ENCODE results near the gene SPTLC1. TPM values are rescaled to one million over a fixed set of nuclear protein-coding genes. Genes with fewer than 3 reads are reported as not detected.
"Not testable (repeated sequence)": the region's sequence is repeated elsewhere in the genome, so short reads cannot be mapped to it uniquely, and the experiment has no call there.

Gene SPTLC1
- total RNA-seq, 2 donors from 2014 or later, result 77.2 to 83.8 TPM

DNA sequence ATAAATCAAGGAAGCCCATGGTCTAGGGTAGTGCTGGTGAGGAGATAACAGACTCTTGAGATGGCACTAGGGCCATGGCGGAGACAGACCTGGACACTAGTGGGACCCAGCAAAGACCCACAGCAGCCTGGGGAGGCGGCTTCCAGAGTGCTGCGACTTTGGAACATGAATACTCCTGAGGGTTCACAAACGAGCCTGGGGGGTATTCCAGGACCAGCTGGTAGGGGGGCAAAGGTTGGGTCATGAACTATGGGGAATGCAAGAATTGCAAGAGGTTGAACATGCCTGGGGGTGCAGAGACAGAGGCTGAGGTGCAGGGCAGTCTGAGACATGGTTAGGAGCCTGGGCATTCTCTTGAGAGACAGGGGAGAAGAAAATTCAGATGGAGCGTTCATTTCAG is 43.8 kb upstream of the SPTLC1 start:
- no peaks in the 10 kb centered on the region for H3K36me3 ChIP-seq
- no peak for DNase-seq
- no peak overlapping the region for H3K27ac ChIP-seq
- H3K9me3 ChIP-seq, result no peaks in the 10 kb centered on the region
- no peak overlapping the region for H3K4me3 ChIP-seq
- no peaks in the 10 kb centered on the region for H3K27me3 ChIP-seq
- no peaks in the 10 kb centered on the region for H3K4me1 ChIP-seq
- intact Hi-C loops (cut with DNase I), result no loop called here
- TF ChIP-seq, protein P1, sequence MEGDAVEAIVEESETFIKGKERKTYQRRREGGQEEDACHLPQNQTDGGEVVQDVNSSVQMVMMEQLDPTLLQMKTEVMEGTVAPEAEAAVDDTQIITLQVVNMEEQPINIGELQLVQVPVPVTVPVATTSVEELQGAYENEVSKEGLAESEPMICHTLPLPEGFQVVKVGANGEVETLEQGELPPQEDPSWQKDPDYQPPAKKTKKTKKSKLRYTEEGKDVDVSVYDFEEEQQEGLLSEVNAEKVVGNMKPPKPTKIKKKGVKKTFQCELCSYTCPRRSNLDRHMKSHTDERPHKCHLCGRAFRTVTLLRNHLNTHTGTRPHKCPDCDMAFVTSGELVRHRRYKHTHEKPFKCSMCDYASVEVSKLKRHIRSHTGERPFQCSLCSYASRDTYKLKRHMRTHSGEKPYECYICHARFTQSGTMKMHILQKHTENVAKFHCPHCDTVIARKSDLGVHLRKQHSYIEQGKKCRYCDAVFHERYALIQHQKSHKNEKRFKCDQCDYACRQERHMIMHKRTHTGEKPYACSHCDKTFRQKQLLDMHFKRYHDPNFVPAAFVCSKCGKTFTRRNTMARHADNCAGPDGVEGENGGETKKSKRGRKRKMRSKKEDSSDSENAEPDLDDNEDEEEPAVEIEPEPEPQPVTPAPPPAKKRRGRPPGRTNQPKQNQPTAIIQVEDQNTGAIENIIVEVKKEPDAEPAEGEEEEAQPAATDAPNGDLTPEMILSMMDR (IDR thresholded peaks at IDR 0.05), result no peak
- no peak overlapping the region for H3K9ac ChIP-seq (ENCODE audit: low read depth in 2 of 2, low read length in 2 of 2)

DNA sequence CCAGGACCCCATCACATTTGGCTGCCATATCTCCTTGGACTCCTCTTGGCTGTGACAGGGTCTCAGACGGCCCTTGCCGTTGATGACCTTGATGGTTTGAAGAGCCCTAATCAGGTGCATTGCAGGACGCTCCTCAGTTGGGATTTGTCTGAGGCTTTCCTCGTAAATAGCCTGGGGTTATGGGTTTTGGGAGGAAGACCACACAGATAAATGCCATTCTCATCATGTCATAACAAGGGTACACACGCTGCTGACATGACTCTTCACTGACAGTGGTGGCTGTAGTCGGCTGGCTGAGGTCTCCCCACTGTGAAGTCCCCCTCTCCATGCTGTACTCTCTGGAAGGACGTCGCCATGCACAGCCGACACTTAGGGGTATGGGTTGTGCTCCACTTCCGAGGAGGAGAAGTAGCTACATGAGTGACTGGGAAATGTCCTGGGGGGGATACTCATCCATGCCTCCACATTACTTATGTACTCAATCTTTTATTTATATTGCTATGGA is 42.9 kb upstream of the SPTLC1 start:
- TF ChIP-seq, protein P1 (IDR thresholded peaks at IDR 0.05), result no peak
- Histone ChIP-seq H3K27ac (no peak overlapping the region), H3K9me3 (no peaks in the 10 kb centered on the region), H3K4me3 (no peak overlapping the region), H3K27me3 (no peaks in the 10 kb centered on the region), H3K9ac (ENCODE audit: low read depth in 2 of 2, low read length in 2 of 2) (no peak overlapping the region), H3K4me1 (no peaks in the 10 kb centered on the region), H3K36me3 (no peaks in the 10 kb centered on the region)
- intact Hi-C loops (cut with DNase I), result no loop called here
- no peak for DNase-seq

DNA sequence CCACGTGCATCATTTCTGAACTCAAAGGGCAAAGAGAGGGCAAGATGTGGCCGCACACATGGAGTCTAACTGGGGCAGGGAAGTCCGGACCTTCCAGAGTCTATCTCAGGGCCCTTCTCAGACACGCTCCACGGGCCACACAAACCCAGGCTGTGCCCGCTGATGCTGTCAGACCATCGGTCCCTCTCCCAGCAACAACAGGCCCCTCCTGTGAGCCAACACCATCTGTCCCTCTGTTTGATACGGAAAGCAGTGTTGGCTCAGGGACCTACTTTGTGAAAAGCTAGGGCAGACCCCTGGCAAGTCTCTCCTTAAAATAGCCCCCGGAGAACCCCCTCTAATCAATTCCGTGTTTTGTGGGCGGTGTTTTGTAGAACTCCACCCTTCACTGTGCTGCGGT is 40.5 kb upstream of the SPTLC1 start:
- intact Hi-C loops (cut with DNase I); H3K27ac ChIP-seq; H3K4me3 ChIP-seq; DNase-seq; H3K36me3 ChIP-seq; H3K9ac ChIP-seq (ENCODE audit: low read depth in 2 of 2, low read length in 2 of 2); H3K27me3 ChIP-seq; H3K4me1 ChIP-seq; H3K9me3 ChIP-seq: not testable (repeated sequence)

DNA sequence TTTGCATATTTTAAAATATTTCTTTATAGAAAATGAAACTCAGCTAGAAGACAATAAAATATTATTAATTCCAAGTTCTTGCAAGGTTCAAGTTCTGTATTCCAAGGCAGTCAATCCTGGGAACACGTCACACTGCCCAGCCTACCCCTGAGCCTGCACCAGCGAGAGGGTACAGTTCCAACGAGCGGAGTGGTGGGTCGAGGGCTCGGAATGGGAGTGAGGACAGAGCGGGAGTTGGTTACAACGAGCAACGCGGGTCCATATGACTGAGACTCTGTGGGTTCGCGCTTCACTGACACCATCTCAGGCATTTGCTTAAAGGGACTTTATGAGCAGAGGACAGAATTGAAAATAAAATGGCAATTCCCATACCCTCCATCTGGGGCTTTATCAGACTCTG is 40.0 kb upstream of the SPTLC1 start:
- intact Hi-C loops (cut with DNase I), result no loop called here
- H3K27me3 ChIP-seq, result no peaks in the 10 kb centered on the region
- H3K4me3 ChIP-seq, result no peak overlapping the region
- peaks cover 5% of the 10 kb centered on the region for H3K4me1 ChIP-seq
- no peak overlapping the region for H3K9ac ChIP-seq (ENCODE audit: low read depth in 2 of 2, low read length in 2 of 2)
- H3K36me3 ChIP-seq, result no peaks in the 10 kb centered on the region
- DNase-seq, result no peak
- H3K9me3 ChIP-seq, result no peaks in the 10 kb centered on the region
- TF ChIP-seq, protein P1 (IDR thresholded peaks at IDR 0.05), result no peak
- H3K27ac ChIP-seq, result no peak overlapping the region

DNA sequence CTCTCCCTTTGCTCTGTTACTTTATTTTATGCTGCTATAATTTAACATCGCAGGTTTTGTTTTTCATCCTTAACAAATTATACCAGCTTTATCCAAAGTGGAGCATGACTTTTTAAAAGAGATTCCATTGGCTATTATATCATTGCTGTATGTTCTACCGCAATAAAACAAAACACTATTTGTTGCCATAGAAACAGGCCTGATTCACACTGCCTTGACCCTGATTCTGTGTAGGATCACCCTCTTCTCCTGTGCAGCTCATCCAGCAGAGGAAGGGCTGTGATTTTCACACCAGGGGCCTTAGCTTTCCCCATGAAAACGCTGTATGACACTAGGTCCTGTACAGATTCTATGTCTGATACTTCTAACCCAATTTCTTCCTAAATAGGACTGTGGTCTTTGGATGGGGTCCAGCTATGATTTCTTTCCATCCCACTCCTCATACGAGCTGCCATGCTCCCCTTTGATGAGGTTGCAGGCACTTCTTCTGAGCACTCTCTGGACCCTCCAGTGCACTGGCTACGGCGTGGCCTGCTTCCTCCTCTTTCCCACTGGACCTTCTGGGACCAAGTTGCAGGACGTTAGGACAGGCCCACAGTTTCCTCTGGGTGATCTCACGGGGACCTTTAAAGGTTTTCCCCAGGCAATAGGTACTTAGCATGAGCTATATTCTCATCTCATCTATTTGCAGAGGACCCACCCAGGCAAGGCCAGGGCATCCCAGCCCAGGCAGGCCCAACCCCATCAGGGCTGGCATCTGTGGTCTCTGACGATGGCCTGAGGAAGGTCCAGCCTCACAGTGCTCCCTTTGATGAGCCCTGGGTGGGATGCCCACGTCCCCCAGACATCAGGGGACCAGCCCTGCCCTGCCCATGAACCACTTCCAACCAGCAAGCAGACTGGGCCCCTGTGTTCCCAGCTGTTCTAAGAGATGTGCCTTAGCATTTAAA is 38.5 kb upstream of the SPTLC1 start:
- H3K9me3 ChIP-seq; H3K4me3 ChIP-seq; H3K27ac ChIP-seq; H3K27me3 ChIP-seq; H3K9ac ChIP-seq (ENCODE audit: low read depth in 2 of 2, low read length in 2 of 2); intact Hi-C loops (cut with DNase I); H3K4me1 ChIP-seq; H3K36me3 ChIP-seq: not testable (repeated sequence)
- DNase-seq, result peak; percentile 4

DNA sequence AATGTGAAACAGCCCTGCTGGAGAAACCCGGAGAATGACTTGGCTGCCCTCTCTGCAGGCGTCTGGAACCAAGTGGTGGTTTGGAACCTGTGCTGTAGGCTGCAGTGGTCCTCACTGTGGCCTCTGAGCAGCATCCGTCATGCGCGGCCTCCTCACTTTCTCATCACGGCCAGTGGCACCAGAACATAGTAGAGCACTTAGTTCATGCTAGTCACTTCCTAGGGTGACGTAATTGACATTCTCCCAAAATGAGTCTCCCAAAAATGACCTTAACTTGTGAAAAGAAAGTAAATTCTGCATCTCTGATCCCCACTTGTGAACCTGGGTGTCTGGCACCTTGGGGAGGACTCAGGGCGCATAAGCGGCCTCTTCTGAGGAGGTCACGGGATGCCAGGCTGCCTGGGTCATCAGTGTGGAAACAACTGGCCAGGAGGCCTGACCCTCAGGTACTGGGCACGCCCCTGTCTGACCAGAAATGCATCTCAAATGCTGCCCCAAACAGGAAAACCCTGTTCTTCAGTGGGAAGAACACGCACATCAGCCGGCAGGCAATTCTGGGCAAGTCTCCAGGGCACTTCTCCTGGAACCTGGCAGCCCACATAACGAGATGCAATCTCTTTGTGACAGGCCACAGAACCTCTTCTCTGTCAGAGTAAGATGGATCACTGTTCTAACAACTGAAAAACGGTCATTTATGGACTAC is 36.6 kb upstream of the SPTLC1 start:
- no peak overlapping the region for H3K27ac ChIP-seq
- DNase-seq, result no peak
- TF ChIP-seq, protein P1 (IDR thresholded peaks at IDR 0.05), result no peak
- no peaks in the 10 kb centered on the region for H3K27me3 ChIP-seq
- no peak overlapping the region for H3K4me3 ChIP-seq
- no peaks in the 10 kb centered on the region for H3K36me3 ChIP-seq
- intact Hi-C loops (cut with DNase I), result no loop called here
- H3K9me3 ChIP-seq, result no peaks in the 10 kb centered on the region
- H3K4me1 ChIP-seq, result peaks cover 5% of the 10 kb centered on the region
- H3K9ac ChIP-seq (ENCODE audit: low read depth in 2 of 2, low read length in 2 of 2), result no peak overlapping the region

DNA sequence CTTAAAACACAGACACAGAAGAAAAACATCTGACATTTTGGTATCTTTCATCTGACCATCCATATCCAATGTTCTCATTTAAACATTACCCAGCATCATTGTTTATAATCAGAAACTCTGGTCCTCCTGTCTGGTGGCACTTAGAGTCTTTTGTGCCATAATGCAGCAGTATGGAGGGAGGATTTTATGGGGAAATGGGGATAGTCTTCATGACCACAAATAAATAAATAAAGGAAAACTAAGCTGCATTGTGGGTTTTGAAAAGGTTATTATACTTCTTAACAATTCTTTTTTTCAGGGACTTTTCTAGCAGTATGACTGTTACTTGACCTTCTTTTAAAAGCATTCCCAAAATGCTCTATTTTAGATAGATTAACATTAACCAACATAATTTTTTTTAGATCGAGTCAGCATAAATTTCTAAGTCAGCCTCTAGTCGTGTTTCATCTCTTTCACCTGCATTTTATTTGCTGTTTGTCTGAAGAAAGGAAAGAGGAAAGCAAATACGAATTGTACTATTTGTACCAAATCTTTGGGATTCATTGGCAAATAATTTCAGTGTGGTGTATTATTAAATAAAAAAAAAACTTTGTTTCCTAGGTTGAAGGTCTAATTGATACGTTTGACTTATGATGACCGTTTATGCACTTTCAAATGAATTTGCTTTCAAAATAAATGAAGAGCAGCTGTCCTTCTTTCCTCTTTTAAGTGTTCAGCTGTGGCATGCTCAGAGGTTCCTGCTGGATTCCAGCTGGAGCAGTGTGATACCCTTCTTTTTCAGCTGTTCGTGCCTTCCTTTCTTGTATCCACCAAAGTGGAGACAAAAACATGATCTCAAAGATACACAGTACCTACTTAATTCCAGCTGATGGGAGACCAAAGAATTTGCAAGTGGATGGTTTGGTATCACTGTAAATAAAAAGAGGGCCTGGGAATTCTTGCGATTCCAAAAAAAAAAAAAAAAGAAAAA is 35.6 kb upstream of the SPTLC1 start:
- H3K4me1 ChIP-seq; H3K4me3 ChIP-seq; H3K9me3 ChIP-seq; H3K36me3 ChIP-seq; H3K27me3 ChIP-seq; H3K27ac ChIP-seq; H3K9ac ChIP-seq (ENCODE audit: low read depth in 2 of 2, low read length in 2 of 2); intact Hi-C loops (cut with DNase I); DNase-seq: not testable (repeated sequence)
